HG02973 (cell line): Measurements from ENCODE around the gene RASSF8.
A peak's percentile ranks its signal among the peaks of the same experiment; 100 is the strongest.

Experiments used
- ATAC-seq: cut with Tn5 transposase; IDR thresholded peaks from one replicate; pipeline ENCODE4 v1.9.1; 2021; ENCODE audit warnings: moderate library complexity; ENCODE audit not compliant: unreplicated experiment

Gene RASSF8

GRCh38 chr12:26100666-26101349 is 142.3 kb downstream of the RASSF8 start:
- ATAC-seq, result no peak

GRCh38 chr12:26101350-26101734 is 142.9 kb downstream of the RASSF8 start:
- ATAC-seq, result no peak

GRCh38 chr12:26101763-26102162 is 143.3 kb downstream of the RASSF8 start:
- ATAC-seq, result no peak

GRCh38 chr12:26102953-26103352 is 144.5 kb downstream of the RASSF8 start:
- ATAC-seq, result no peak

- ATAC-seq, result no peak
Measured at GRCh38 chr12:26106347-26106746, 147.9 kb downstream of the RASSF8 start.

- ATAC-seq, result no peak
Measured at GRCh38 chr12:26108915-26109314, 150.4 kb downstream of the RASSF8 start.

GRCh38 chr12:26109343-26109881 is 150.9 kb downstream of the RASSF8 start:
- ATAC-seq, result no peak

GRCh38 chr12:26112232-26112631 is 153.8 kb downstream of the RASSF8 start:
- ATAC-seq, result no peak

- no peak for ATAC-seq
Measured at GRCh38 chr12:26112703-26113147, 154.2 kb downstream of the RASSF8 start.

GRCh38 chr12:26113181-26113654 is 154.7 kb downstream of the RASSF8 start:
- no peak for ATAC-seq

GRCh38 chr12:26113853-26114719 is 155.6 kb downstream of the RASSF8 start:
- peak; percentile 66 for ATAC-seq

GRCh38 chr12:26114720-26115401 is 156.4 kb downstream of the RASSF8 start:
- no peak for ATAC-seq

GRCh38 chr12:26116829-26117715 is 158.6 kb downstream of the RASSF8 start:
- no peak for ATAC-seq

GRCh38 chr12:26118308-26118707 is 159.8 kb downstream of the RASSF8 start:
- ATAC-seq, result no peak

- ATAC-seq, result no peak
Measured at GRCh38 chr12:26119391-26119989, 161.0 kb downstream of the RASSF8 start.

GRCh38 chr12:26120561-26121274 is 162.2 kb downstream of the RASSF8 start:
- no peak for ATAC-seq

- no peak for ATAC-seq
Measured at GRCh38 chr12:26121323-26122060, 163.0 kb downstream of the RASSF8 start.

- ATAC-seq, result no peak
Measured at GRCh38 chr12:26122061-26122680, 163.7 kb downstream of the RASSF8 start.
